Measurements from ENCODE around the gene CDC42EP3.
A peak's percentile ranks its signal among the peaks of the same experiment; 100 is the strongest.

Gene CDC42EP3

DNA sequence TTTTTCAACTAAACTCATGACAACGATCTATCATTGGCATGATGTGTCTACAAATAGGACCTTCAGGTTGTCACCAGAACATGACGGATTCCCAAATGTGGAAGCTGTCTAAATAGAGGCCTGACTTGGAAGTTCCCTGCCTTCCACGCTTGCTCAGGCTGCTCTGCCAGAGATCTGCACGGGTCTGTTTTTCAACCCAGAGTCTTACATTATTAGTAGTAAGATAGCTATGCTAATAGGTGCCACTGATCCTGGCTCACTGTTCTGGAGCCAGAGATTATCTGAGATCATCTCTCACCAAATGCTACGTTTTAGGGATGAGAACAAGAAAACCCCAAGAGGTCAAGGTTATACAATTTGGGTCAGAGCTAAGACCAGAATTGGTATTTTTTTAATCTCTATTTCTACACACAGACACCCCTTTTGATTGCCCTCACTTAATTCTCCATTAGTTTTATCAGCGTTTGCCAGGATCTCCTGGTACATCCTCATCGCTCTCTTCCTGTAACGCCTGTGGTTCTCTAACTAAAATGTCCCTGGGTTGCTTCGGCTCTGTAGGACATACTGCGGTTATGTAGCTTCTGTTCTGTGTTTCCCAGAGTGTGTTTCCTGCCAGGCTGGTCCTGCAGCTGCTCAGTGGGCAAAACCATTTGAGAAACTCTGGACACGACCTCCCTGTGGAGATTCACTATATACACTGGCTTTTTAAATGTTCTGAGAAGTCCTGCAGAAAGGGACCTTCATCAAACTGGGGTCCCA is 5.7 kb downstream of the CDC42EP3 start:
- Histone ChIP-seq H3K36me3 (ENCODE audit: control insufficient read depth, insufficient read depth, low read length) (no peaks in the 10 kb centered on the region), H3K27me3 (ENCODE audit: control insufficient read depth, insufficient read depth, low read length) (peaks cover 16% of the 10 kb centered on the region), H3K9ac (ENCODE audit: low read depth, low read length) (no peak overlapping the region), H3K4me3 (ENCODE audit: low read depth, low read length) (no peak overlapping the region), H3K4me1 (ENCODE audit: control insufficient read depth, insufficient read depth, low read length) (peaks cover 7% of the 10 kb centered on the region), H3K9me3 (ENCODE audit: control insufficient read depth, insufficient read depth, low read length) (no peaks in the 10 kb centered on the region)

DNA sequence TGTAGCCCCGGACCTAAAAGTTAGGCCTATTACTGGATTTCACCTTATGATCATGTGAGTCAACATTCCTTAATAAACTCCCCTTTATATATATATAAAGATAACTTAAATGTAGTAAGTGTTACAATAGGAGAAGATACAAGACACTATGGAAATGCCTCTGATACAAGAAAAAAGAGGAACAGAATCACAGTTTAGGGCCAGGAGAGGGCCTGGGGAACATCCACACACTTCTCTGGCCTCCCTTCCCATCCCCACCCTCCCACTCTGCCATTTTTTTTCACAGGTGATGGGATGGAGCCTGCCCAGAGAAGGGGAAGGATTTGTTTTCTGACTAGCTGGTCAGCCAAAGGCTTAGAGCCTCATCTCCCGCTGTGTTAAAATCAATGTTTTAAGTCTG is 6.4 kb downstream of the CDC42EP3 start:
- Histone ChIP-seq H3K36me3 (ENCODE audit: control insufficient read depth, insufficient read depth, low read length) (no peaks in the 10 kb centered on the region), H3K9me3 (ENCODE audit: control insufficient read depth, insufficient read depth, low read length) (no peaks in the 10 kb centered on the region), H3K9ac (ENCODE audit: low read depth, low read length) (no peak overlapping the region), H3K27me3 (ENCODE audit: control insufficient read depth, insufficient read depth, low read length) (peaks cover 15% of the 10 kb centered on the region), H3K4me1 (ENCODE audit: control insufficient read depth, insufficient read depth, low read length) (peaks cover 3% of the 10 kb centered on the region), H3K4me3 (ENCODE audit: low read depth, low read length) (no peak overlapping the region)

GRCh38 chr2:37664231-37664643 is 7.2 kb downstream of the CDC42EP3 start:
- no peak overlapping the region for H3K4me3 ChIP-seq (ENCODE audit: low read depth, low read length)
- H3K9ac ChIP-seq (ENCODE audit: low read depth, low read length) = no peak overlapping the region
- H3K9me3 ChIP-seq (ENCODE audit: control insufficient read depth, insufficient read depth, low read length) = no peaks in the 10 kb centered on the region
- peaks cover 2% of the 10 kb centered on the region for H3K4me1 ChIP-seq (ENCODE audit: control insufficient read depth, insufficient read depth, low read length)
- H3K27me3 ChIP-seq (ENCODE audit: control insufficient read depth, insufficient read depth, low read length) = peaks cover 18% of the 10 kb centered on the region
- no peaks in the 10 kb centered on the region for H3K36me3 ChIP-seq (ENCODE audit: control insufficient read depth, insufficient read depth, low read length)

DNA sequence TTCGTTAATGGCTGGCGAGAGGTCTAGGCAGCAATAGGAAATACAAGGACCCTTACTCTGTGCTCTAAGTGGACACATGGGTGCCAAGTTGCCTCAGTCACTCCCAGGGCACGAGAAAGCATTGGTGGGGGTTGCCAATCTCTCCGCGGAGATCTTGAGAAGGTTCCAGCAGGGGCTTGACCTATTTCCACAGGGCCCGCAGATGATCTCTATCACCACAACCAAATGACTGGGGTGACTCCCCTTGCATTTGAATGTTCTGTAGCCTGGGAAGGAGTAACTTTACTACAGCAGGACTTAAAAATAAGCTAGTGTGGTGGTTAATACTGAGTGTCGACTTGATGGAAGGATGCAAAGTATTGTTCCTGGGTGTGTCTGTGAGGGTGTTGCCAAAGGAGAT is 8.1 kb downstream of the CDC42EP3 start:
- Histone ChIP-seq H3K9me3 (ENCODE audit: control insufficient read depth, insufficient read depth, low read length) (no peaks in the 10 kb centered on the region), H3K27me3 (ENCODE audit: control insufficient read depth, insufficient read depth, low read length) (peaks cover 27% of the 10 kb centered on the region), H3K36me3 (ENCODE audit: control insufficient read depth, insufficient read depth, low read length) (no peaks in the 10 kb centered on the region), H3K4me3 (ENCODE audit: low read depth, low read length) (no peak overlapping the region), H3K9ac (ENCODE audit: low read depth, low read length) (no peak overlapping the region), H3K4me1 (ENCODE audit: control insufficient read depth, insufficient read depth, low read length) (peaks cover 2% of the 10 kb centered on the region)

DNA sequence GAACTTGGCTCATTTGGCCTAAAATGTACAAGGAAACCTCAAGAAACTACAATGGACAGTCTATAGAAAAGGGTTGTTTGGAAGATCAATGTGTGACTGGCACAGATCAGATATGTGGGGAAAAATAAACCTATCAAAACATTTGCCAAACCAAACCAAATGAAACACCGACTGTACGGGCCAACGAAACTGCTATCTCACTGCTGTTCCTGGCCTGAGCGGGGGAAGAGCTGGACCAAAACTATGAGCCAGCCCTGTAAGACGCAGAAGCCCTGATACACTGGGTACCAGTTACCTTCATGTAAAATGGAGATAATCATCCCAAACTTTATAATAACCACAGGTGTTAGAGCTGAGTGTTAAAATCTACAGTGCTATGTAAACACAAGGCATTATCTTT is 11.7 kb downstream of the CDC42EP3 start:
- H3K9me3 ChIP-seq (ENCODE audit: control insufficient read depth, insufficient read depth, low read length) = no peaks in the 10 kb centered on the region
- H3K4me1 ChIP-seq (ENCODE audit: control insufficient read depth, insufficient read depth, low read length) = peaks cover 32% of the 10 kb centered on the region
- H3K9ac ChIP-seq (ENCODE audit: low read depth, low read length) = no peak overlapping the region
- H3K4me3 ChIP-seq (ENCODE audit: low read depth, low read length) = no peak overlapping the region
- no peaks in the 10 kb centered on the region for H3K36me3 ChIP-seq (ENCODE audit: control insufficient read depth, insufficient read depth, low read length)
- peaks cover 47% of the 10 kb centered on the region for H3K27me3 ChIP-seq (ENCODE audit: control insufficient read depth, insufficient read depth, low read length)

GRCh38 chr2:37658682-37659081 is 12.8 kb downstream of the CDC42EP3 start:
- Histone ChIP-seq H3K9me3 (ENCODE audit: control insufficient read depth, insufficient read depth, low read length) (no peaks in the 10 kb centered on the region), H3K27me3 (ENCODE audit: control insufficient read depth, insufficient read depth, low read length) (peaks cover 47% of the 10 kb centered on the region), H3K4me3 (ENCODE audit: low read depth, low read length) (no peak overlapping the region), H3K4me1 (ENCODE audit: control insufficient read depth, insufficient read depth, low read length) (peaks cover 38% of the 10 kb centered on the region), H3K36me3 (ENCODE audit: control insufficient read depth, insufficient read depth, low read length) (no peaks in the 10 kb centered on the region), H3K9ac (ENCODE audit: low read depth, low read length) (no peak overlapping the region)

DNA sequence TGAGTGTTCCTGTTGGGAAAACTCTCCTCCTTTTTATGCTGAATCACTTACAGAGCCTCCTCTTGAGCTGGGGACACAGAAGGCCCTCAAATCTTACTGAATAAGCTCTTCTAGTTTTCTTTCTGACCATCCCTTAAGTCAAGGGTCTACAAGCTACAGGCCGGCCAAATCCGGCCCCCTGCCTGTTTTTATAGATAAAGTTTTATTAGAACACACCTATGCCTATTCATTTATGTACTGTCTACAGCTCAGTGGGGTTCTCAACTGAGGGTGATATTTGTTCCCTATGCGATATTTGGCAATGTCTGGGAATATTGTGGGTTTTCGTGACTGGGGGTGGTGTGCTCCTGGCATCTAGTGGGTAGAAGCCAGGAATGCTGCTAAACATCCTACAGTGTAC is 14.0 kb downstream of the CDC42EP3 start:
- Histone ChIP-seq H3K4me3 (ENCODE audit: low read depth, low read length) (no peak overlapping the region), H3K4me1 (ENCODE audit: control insufficient read depth, insufficient read depth, low read length) (peaks cover 38% of the 10 kb centered on the region), H3K9me3 (ENCODE audit: control insufficient read depth, insufficient read depth, low read length) (no peaks in the 10 kb centered on the region), H3K36me3 (ENCODE audit: control insufficient read depth, insufficient read depth, low read length) (no peaks in the 10 kb centered on the region), H3K27me3 (ENCODE audit: control insufficient read depth, insufficient read depth, low read length) (peaks cover 47% of the 10 kb centered on the region), H3K9ac (ENCODE audit: low read depth, low read length) (no peak overlapping the region)

DNA sequence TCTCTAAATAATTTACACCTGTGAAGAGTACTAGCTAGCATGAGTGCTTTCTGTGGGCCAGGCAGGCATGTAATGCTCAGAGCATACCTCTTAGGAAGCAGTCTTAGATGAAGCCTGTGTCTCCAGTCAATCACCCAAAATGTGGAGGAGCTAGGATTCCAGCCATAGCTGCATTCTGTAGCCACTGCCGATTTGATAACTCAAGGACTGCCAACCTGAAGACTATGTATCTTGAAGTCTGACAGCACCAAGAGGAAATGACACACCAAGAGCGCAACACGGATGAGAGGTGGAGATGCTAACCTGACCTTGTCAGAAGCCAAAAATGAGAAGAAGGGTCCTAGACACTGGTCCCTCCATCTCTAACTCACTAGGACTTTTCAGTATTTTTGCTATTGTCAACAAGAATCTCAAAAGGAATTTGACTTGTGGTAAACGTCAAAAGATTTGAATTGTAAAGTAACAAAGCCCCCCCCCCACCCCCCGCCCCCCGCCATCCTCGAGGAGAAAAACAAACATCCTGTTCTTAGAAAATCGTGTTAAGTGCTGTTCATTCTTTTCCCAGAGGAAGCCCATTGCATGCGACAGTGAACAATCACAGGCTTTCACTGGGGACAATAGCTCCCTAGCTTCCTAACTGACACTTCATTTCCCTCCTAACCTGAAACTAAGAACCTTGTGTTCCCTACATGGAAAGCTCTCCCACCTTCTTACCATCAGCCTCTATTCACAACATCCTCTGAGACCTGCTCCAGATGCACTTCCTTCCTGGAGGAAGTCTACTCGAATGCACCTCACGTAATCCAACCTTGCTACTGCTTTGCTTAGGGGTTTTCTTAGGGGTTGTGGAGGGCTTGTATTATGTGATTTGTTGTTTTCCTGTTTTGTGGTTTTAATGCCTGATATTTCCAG is 14.7 kb downstream of the CDC42EP3 start:
- Histone ChIP-seq H3K27me3 (ENCODE audit: control insufficient read depth, insufficient read depth, low read length) (peaks cover 47% of the 10 kb centered on the region), H3K36me3 (ENCODE audit: control insufficient read depth, insufficient read depth, low read length) (no peaks in the 10 kb centered on the region), H3K9ac (ENCODE audit: low read depth, low read length) (no peak overlapping the region), H3K4me1 (ENCODE audit: control insufficient read depth, insufficient read depth, low read length) (peaks cover 38% of the 10 kb centered on the region), H3K9me3 (ENCODE audit: control insufficient read depth, insufficient read depth, low read length) (no peaks in the 10 kb centered on the region), H3K4me3 (ENCODE audit: low read depth, low read length) (no peak overlapping the region)

- Histone ChIP-seq H3K9me3 (ENCODE audit: control insufficient read depth, insufficient read depth, low read length) (no peaks in the 10 kb centered on the region), H3K36me3 (ENCODE audit: control insufficient read depth, insufficient read depth, low read length) (no peaks in the 10 kb centered on the region), H3K4me1 (ENCODE audit: control insufficient read depth, insufficient read depth, low read length) (peaks cover 38% of the 10 kb centered on the region), H3K9ac (ENCODE audit: low read depth, low read length) (no peak overlapping the region), H3K4me3 (ENCODE audit: low read depth, low read length) (peak overlapping the region; percentile 24), H3K27me3 (ENCODE audit: control insufficient read depth, insufficient read depth, low read length) (peaks cover 38% of the 10 kb centered on the region)
Measured at GRCh38 chr2:37654932-37655841, 16.3 kb downstream of the CDC42EP3 start.

GRCh38 chr2:37654419-37654818 is 17.0 kb downstream of the CDC42EP3 start:
- peaks cover 30% of the 10 kb centered on the region for H3K27me3 ChIP-seq (ENCODE audit: control insufficient read depth, insufficient read depth, low read length)
- no peak overlapping the region for H3K9ac ChIP-seq (ENCODE audit: low read depth, low read length)
- peaks cover 38% of the 10 kb centered on the region for H3K4me1 ChIP-seq (ENCODE audit: control insufficient read depth, insufficient read depth, low read length)
- H3K36me3 ChIP-seq (ENCODE audit: control insufficient read depth, insufficient read depth, low read length) = no peaks in the 10 kb centered on the region
- H3K9me3 ChIP-seq (ENCODE audit: control insufficient read depth, insufficient read depth, low read length) = no peaks in the 10 kb centered on the region
- H3K4me3 ChIP-seq (ENCODE audit: low read depth, low read length) = peak overlapping the region; percentile 24

DNA sequence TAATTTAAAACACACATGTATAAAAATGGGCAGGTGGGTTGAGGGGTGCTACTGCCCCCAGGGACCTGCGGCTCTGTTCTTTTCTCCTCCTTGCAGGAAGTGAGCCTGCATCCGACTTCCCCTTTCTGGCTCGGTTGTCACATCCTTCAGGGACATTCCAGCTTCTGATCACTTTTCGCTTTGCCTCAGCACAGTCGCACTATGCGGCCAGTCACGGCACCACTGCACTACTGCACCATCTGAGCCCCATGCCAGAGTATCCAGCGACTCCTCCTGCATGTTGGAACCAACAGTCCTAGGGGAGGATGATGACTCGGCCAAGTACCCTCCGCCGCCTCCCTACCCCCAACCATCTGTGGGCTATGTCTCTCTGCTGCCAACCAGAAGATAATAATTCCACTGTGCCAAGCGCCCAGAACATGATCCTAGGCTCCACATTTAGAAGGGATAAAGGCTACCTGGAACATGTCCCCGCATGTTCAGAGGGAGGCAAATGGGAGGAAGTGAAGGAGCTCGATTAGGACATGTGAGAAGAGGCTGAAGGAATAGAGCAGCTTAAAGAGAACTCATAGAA is 17.6 kb downstream of the CDC42EP3 start:
- Histone ChIP-seq H3K4me3 (ENCODE audit: low read depth, low read length) (no peak overlapping the region), H3K9ac (ENCODE audit: low read depth, low read length) (no peak overlapping the region), H3K27me3 (ENCODE audit: control insufficient read depth, insufficient read depth, low read length) (peaks cover 25% of the 10 kb centered on the region), H3K36me3 (ENCODE audit: control insufficient read depth, insufficient read depth, low read length) (no peaks in the 10 kb centered on the region), H3K9me3 (ENCODE audit: control insufficient read depth, insufficient read depth, low read length) (no peaks in the 10 kb centered on the region), H3K4me1 (ENCODE audit: control insufficient read depth, insufficient read depth, low read length) (peaks cover 38% of the 10 kb centered on the region)
